ENCODE results near the gene DNAJB6.

The DNAJB6 gene

GRCh38 chr7:157397036-157397720, 60.4 kb downstream of the DNAJB6 start:
- no peak for DNase-seq

- no peak for DNase-seq
Measured at GRCh38 chr7:157397731-157398691, 61.2 kb downstream of the DNAJB6 start.

GRCh38 chr7:157399086-157399687, 62.4 kb downstream of the DNAJB6 start:
- DNase-seq: no peak

- DNase-seq: no peak
Measured at GRCh38 chr7:157400171-157400860, 63.5 kb downstream of the DNAJB6 start.

GRCh38 chr7:157401567-157402387, 65.0 kb downstream of the DNAJB6 start:
- no peak for DNase-seq

- no peak for DNase-seq
Measured at GRCh38 chr7:157402388-157402703, 65.5 kb downstream of the DNAJB6 start.

- DNase-seq: no peak
Measured at GRCh38 chr7:157402911-157403534, 66.2 kb downstream of the DNAJB6 start.

GRCh38 chr7:157403646-157404401, 67.0 kb downstream of the DNAJB6 start:
- DNase-seq: no peak

GRCh38 chr7:157404845-157405481, 68.2 kb downstream of the DNAJB6 start:
- no peak for DNase-seq

GRCh38 chr7:157405501-157405900, 68.7 kb downstream of the DNAJB6 start:
- DNase-seq: no peak

GRCh38 chr7:157405914-157406810, 69.4 kb downstream of the DNAJB6 start:
- DNase-seq: no peak

GRCh38 chr7:157406971-157407370, 70.2 kb downstream of the DNAJB6 start:
- no peak for DNase-seq

- no peak for DNase-seq
Measured at GRCh38 chr7:157407512-157408257, 70.9 kb downstream of the DNAJB6 start.

GRCh38 chr7:157408258-157409101, 71.7 kb downstream of the DNAJB6 start:
- no peak for DNase-seq

GRCh38 chr7:157409149-157409752, 72.4 kb downstream of the DNAJB6 start:
- DNase-seq: no peak

- DNase-seq: no peak
Measured at GRCh38 chr7:157409753-157410727, 73.2 kb downstream of the DNAJB6 start.
